NCI-H1092 (cell line): ENCODE data around the gene FDXR.
"Not testable (repeated sequence)": the region's sequence is repeated elsewhere in the genome, so short reads cannot be mapped to it uniquely, and the experiment has no call there.

ENCODE experiments used
- DNase-seq: peaks from one replicate; lab custom pipeline; 2025; lab: John Stamatoyannopoulos, UW

FDXR gene

GRCh38 chr17:74871356-74872076 lies 1.3 kb downstream of the FDXR start:
- no peak for DNase-seq

GRCh38 chr17:74870512-74870911 lies 2.3 kb downstream of the FDXR start:
- no peak for DNase-seq

- DNase-seq, result not testable (repeated sequence)
Observed at GRCh38 chr17:74870028-74870427, 2.8 kb downstream of the FDXR start.

GRCh38 chr17:74868908-74869255 lies 3.9 kb downstream of the FDXR start:
- no peak for DNase-seq

GRCh38 chr17:74868251-74868907 lies 4.4 kb downstream of the FDXR start:
- no peak for DNase-seq

GRCh38 chr17:74866198-74866835 lies 6.5 kb downstream of the FDXR start:
- DNase-seq, result no peak

GRCh38 chr17:74865504-74866197 lies 7.1 kb downstream of the FDXR start:
- no peak for DNase-seq

- DNase-seq, result no peak
Observed at GRCh38 chr17:74864866-74865395, 7.9 kb downstream of the FDXR start.

GRCh38 chr17:74864297-74864865 lies 8.4 kb downstream of the FDXR start:
- DNase-seq, result no peak

GRCh38 chr17:74863420-74864296 lies 9.1 kb downstream of the FDXR start:
- DNase-seq, result no peak

GRCh38 chr17:74862919-74863318 lies 9.9 kb downstream of the FDXR start:
- DNase-seq, result no peak

GRCh38 chr17:74862108-74862901 lies 10.5 kb downstream of the FDXR start:
- peak; percentile 33 for DNase-seq

- no peak for DNase-seq
Observed at GRCh38 chr17:74861662-74862107, 11.1 kb downstream of the FDXR start.

- DNase-seq, result no peak
Observed at GRCh38 chr17:74860872-74861661, 11.7 kb downstream of the FDXR start.

GRCh38 chr17:74860229-74860871 lies 12.4 kb downstream of the FDXR start:
- no peak for DNase-seq

GRCh38 chr17:74859459-74860228 lies 13.2 kb downstream of the FDXR start, which contains the start of gene GRIN2C:
GRIN2C (minus strand) TSS chr17:74859885; CDS start chr17:74855092, 4,793 bp downstream.
- DNase-seq, result no peak

- DNase-seq, result no peak
Observed at GRCh38 chr17:74858672-74859458, 13.9 kb downstream of the FDXR start.
